Activated naive CD8-positive, alpha-beta T cell treated with anti-CD3 and anti-CD28 coated beads for 36 hours (primary cell): ENCODE data around the gene GAS2. TPM values are rescaled to one million over a fixed set of nuclear protein-coding genes. Genes with fewer than 3 reads are reported as not detected.

ENCODE experiments used
- DNase-seq: peaks from one replicate; pipeline ENCODE4 v3.0.0; 2021
- H3K27ac Mint-ChIP-seq: one replicate; pipeline ENCODE4 v1.8.0; 2022; ENCODE audit warnings: mild to moderate bottlenecking, moderate library complexity, mixed read lengths
- H3K27me3 Mint-ChIP-seq: one replicate; pipeline ENCODE4 v1.8.0; 2022; ENCODE audit warnings: mild to moderate bottlenecking, mixed read lengths
- H3K36me3 Mint-ChIP-seq: one replicate; pipeline ENCODE4 v1.8.0; 2021; ENCODE audit warnings: mild to moderate bottlenecking, mixed read lengths
- H3K4me1 Mint-ChIP-seq: one replicate; pipeline ENCODE4 v1.8.0; 2021; ENCODE audit warnings: mixed read lengths
- H3K4me3 Mint-ChIP-seq: one replicate; pipeline ENCODE4 v1.8.0; 2022; ENCODE audit warnings: mild to moderate bottlenecking, moderate library complexity, mixed read lengths
- H3K9me3 Mint-ChIP-seq: one replicate; pipeline ENCODE4 v1.8.0; 2022; ENCODE audit warnings: mixed read lengths
- total RNA-seq, 2 experiments: library from RNA; stranded (reverse); gene quantifications; one replicate each; pipeline ENCODE4 v1.2.3, GENCODE V29; 2021

The GAS2 gene
- total RNA-seq, 2 experiments from 2014 or later: 1.9 to 2.4 TPM

GRCh38 chr11:22780952-22781593 lies 114.7 kb downstream of the GAS2 start:
- Mint-ChIP-seq H3K4me3 (no peak overlapping the region), H3K36me3 (no peaks in the 10 kb centered on the region), H3K4me1 (peaks cover 7% of the 10 kb centered on the region), H3K27me3 (no peaks in the 10 kb centered on the region), H3K27ac (no peak overlapping the region), H3K9me3 (no peaks in the 10 kb centered on the region)
- DNase-seq: no peak

DNA sequence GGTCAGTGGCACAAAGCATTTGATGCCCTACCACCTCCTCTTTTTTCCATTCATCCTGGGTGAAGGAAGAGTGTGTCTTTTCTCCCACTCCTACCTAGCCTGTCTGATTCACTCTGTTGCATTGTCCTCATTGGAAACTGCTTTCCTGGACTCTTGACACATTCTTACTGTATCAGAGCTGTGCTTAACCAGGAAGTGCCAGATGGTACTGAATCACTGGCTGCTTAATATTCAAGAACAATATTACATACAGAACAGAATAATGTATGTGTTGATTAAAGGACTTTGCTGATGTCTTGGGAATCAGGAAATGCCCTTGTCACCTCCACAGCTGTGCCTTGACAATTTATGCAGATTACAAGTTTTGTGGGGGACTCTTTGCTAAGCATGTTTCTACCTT lies 118.8 kb downstream of the GAS2 start:
- H3K9me3 Mint-ChIP-seq: no peaks in the 10 kb centered on the region
- no peaks in the 10 kb centered on the region for H3K27me3 Mint-ChIP-seq
- no peak overlapping the region for H3K4me3 Mint-ChIP-seq
- DNase-seq: no peak
- H3K4me1 Mint-ChIP-seq: peaks cover 7% of the 10 kb centered on the region
- no peak overlapping the region for H3K27ac Mint-ChIP-seq
- H3K36me3 Mint-ChIP-seq: no peaks in the 10 kb centered on the region

DNA sequence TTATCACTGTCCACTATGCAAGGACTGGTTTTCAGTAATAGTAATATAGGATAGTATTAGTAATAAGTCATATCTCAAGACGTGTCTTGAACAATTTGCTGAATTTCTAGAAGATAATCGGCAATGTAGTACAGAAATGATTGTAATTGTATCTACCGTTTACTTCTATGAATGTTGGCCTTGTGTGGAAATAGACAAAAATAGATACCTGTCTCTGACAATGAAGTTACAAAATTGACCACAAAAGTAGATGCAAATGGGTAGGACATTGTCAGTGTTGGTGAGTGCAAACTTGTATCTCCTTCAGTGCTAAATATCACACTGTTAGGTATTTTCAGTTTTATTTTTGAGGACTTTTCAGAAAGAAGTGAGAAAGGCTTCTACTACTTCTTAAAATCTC lies 120.1 kb downstream of the GAS2 start:
- H3K27me3 Mint-ChIP-seq: no peaks in the 10 kb centered on the region
- no peak overlapping the region for H3K27ac Mint-ChIP-seq
- H3K4me1 Mint-ChIP-seq: no peaks in the 10 kb centered on the region

DNA sequence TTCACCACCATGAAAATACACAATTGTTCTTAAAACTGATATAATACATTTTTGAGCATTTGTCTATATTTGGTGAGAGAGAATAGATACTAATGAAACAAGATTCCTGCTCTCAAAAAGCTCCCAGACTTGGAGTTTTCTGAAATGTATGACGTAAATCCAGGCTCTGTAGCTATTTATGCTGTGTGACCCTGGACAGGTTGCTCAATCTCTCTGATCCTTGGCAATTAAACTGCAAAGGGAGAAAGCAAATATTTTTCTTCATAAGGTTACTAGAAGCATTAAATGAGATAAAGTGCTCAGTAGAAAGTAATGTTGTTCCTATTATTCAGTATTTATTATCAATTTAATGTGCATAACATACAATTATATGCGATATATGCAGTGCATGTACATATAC lies 120.6 kb downstream of the GAS2 start:
- no peak for DNase-seq
- Mint-ChIP-seq H3K27ac (no peak overlapping the region), H3K36me3 (no peaks in the 10 kb centered on the region), H3K4me1 (no peaks in the 10 kb centered on the region), H3K4me3 (no peak overlapping the region), H3K27me3 (no peaks in the 10 kb centered on the region), H3K9me3 (no peaks in the 10 kb centered on the region)

More for the DNA sequence above, 120.1 kb downstream of the GAS2 start:
- Mint-ChIP-seq H3K4me3 (no peak overlapping the region), H3K36me3 (no peaks in the 10 kb centered on the region), H3K9me3 (no peaks in the 10 kb centered on the region)
- DNase-seq: no peak

DNA sequence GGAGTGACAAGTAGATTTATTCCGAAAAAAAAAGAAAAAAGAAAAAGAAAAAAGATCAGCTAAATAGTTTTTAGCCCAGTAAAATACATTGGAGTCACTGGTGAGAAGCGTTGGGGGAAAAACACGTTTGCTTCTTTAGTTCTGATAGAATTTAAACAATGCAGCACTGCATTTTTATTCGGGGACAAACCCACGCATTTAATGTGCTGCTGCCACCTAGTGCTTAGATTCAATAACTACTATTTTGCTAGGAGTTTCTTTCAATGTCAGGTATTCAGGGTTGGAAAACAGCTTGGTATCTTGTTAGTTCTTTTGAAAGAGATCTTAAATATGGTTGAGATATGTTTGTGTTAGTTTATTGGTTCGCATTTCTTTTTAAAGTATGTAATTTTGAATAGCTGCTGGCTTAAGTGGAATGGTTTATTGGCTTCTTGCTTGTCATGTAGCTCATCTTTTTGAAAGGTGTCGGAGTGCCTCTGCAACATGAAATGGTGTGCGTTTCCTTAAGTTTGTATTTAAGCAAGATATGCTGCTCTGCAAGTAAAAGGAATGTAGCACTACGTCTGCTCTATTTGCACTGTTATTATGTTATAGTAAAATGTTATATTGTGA lies 121.2 kb downstream of the GAS2 start:
- Mint-ChIP-seq H3K36me3 (no peaks in the 10 kb centered on the region), H3K27me3 (no peaks in the 10 kb centered on the region), H3K27ac (no peak overlapping the region), H3K9me3 (no peaks in the 10 kb centered on the region), H3K4me3 (no peak overlapping the region), H3K4me1 (peaks cover 1% of the 10 kb centered on the region)
- no peak for DNase-seq

- Mint-ChIP-seq H3K36me3 (no peaks in the 10 kb centered on the region), H3K9me3 (no peaks in the 10 kb centered on the region)
- no peak for DNase-seq
Observed at GRCh38 chr11:22792497-22792896, 126.1 kb downstream of the GAS2 start.

DNA sequence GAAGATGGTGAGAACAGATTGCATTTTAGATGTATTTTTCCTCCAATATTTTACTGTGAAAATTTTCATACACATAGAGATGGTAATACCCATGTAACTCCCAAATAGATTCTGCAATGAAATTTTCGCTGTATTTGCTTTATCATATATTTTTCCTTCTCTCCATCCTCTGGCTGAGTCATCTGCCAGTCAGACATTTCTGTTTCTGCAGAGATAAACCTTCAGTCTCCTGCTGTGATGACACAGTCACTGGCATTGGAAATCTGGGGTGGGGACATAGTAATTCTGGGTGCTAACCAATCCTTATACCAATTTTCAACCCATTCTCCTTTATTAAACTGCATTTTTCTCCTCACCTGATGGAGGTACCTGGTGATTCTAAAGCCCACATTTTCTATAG lies 129.5 kb downstream of the GAS2 start:
- Mint-ChIP-seq H3K27ac (no peak overlapping the region), H3K9me3 (no peaks in the 10 kb centered on the region), H3K4me1 (peaks cover 2% of the 10 kb centered on the region), H3K4me3 (no peak overlapping the region), H3K27me3 (peaks cover 4% of the 10 kb centered on the region), H3K36me3 (no peaks in the 10 kb centered on the region)
- no peak for DNase-seq

More at GRCh38 chr11:22792497-22792896, 126.1 kb downstream of the GAS2 start:
- H3K27ac Mint-ChIP-seq: no peak overlapping the region
- peaks cover 2% of the 10 kb centered on the region for H3K4me1 Mint-ChIP-seq
- no peaks in the 10 kb centered on the region for H3K27me3 Mint-ChIP-seq
- no peak overlapping the region for H3K4me3 Mint-ChIP-seq

DNA sequence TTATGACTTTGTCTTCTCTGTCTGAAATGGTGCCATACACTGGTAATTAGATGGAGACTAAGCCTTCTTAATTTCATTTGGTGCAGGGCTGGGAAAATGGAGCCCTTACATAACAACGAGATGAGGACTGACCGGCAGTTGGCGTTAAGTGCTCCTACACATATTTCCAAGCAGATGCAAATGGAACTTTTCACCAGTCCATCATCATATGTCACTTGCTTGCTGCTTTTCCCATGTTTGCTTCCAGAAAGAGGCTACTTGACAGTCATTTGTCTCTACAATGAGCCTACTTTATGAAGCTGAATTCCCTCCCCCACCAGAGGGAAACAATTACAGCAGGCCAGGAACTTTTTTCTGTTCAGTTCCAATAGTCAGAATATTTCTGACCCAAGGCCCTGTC lies 130.6 kb downstream of the GAS2 start:
- no peak for DNase-seq
- Mint-ChIP-seq H3K36me3 (no peaks in the 10 kb centered on the region), H3K4me3 (no peak overlapping the region), H3K9me3 (no peaks in the 10 kb centered on the region), H3K27ac (no peak overlapping the region), H3K4me1 (peaks cover 2% of the 10 kb centered on the region), H3K27me3 (peaks cover 4% of the 10 kb centered on the region)

GRCh38 chr11:22798901-22799300 lies 132.5 kb downstream of the GAS2 start:
- no peak for DNase-seq
- no peaks in the 10 kb centered on the region for H3K4me1 Mint-ChIP-seq
- H3K27ac Mint-ChIP-seq: no peak overlapping the region
- H3K27me3 Mint-ChIP-seq: peaks cover 4% of the 10 kb centered on the region
- H3K4me3 Mint-ChIP-seq: no peak overlapping the region
- no peaks in the 10 kb centered on the region for H3K9me3 Mint-ChIP-seq
- H3K36me3 Mint-ChIP-seq: no peaks in the 10 kb centered on the region

DNA sequence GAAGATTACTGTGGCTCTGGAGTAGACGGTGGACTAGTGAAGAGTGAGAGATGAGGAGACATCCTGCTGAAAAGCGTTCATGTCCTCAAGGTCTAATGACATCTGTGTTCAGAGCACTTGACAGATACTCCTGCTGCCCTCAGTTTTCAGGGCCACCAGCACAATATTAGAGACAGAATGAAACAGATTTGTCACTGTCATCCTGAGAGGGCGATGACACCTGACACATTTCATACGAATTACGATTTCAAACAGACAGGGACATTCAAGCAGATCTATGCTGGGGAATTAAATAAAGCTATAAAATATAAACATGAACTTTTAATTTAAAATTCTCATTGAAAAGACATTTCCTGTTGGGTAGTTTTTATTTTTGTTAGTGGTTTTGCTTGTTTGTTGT lies 134.1 kb downstream of the GAS2 start:
- Mint-ChIP-seq H3K27me3 (peaks cover 4% of the 10 kb centered on the region), H3K27ac (no peak overlapping the region), H3K36me3 (no peaks in the 10 kb centered on the region), H3K4me1 (no peaks in the 10 kb centered on the region), H3K9me3 (no peaks in the 10 kb centered on the region), H3K4me3 (no peak overlapping the region)
- DNase-seq: no peak

- Mint-ChIP-seq H3K4me1 (no peaks in the 10 kb centered on the region), H3K4me3 (no peak overlapping the region), H3K27ac (no peak overlapping the region), H3K9me3 (no peaks in the 10 kb centered on the region), H3K27me3 (peaks cover 4% of the 10 kb centered on the region), H3K36me3 (no peaks in the 10 kb centered on the region)
- DNase-seq: no peak
Observed at GRCh38 chr11:22802861-22803260, 136.4 kb downstream of the GAS2 start.

- Mint-ChIP-seq H3K36me3 (peaks cover 11% of the 10 kb centered on the region), H3K4me1 (no peaks in the 10 kb centered on the region), H3K27ac (no peak overlapping the region), H3K4me3 (no peak overlapping the region), H3K27me3 (no peaks in the 10 kb centered on the region), H3K9me3 (peaks cover 10% of the 10 kb centered on the region)
- DNase-seq: no peak
Observed at GRCh38 chr11:22807391-22807790, 141.0 kb downstream of the GAS2 start.

DNA sequence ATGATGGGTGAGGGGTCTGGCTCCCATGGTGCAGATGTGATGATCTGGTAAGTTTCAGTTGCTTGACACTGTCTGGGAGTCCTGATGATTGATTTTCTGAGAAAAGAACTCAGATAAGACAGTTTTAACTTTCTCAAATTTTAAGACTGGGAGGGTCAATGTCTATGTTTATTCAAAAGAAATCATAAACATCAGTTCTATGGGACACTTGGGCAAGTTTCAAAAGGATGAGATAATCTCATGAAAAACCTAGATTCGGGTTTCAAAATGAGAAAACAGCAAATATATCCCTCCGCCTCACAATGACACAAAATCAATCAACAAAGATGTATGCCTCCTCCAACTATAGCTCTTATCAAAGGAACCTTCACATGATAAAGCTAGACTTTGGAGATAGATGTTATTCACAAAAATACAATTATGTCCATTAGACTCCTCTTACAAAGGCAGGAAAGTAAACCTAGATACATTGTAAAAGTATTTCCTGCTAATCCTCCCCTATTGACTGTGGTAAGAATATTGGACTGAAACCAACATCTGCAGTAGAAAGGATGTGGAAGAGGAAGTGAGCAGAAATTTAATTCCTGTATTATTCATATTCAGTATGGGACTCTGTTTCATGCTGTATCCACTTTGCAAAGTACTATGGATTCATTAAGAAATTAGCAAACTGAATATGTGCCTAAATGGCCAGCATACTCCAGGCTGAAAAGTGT lies 141.6 kb downstream of the GAS2 start:
- no peaks in the 10 kb centered on the region for H3K4me1 Mint-ChIP-seq
- peaks cover 11% of the 10 kb centered on the region for H3K36me3 Mint-ChIP-seq
- peaks cover 10% of the 10 kb centered on the region for H3K9me3 Mint-ChIP-seq

GRCh38 chr11:22808571-22809197 lies 142.3 kb downstream of the GAS2 start:
- peaks cover 12% of the 10 kb centered on the region for H3K36me3 Mint-ChIP-seq
- no peak overlapping the region for H3K4me3 Mint-ChIP-seq
- peaks cover 10% of the 10 kb centered on the region for H3K9me3 Mint-ChIP-seq
- DNase-seq: no peak
- no peak overlapping the region for H3K27ac Mint-ChIP-seq
- no peaks in the 10 kb centered on the region for H3K27me3 Mint-ChIP-seq
- no peaks in the 10 kb centered on the region for H3K4me1 Mint-ChIP-seq

More for the DNA sequence above, 141.6 kb downstream of the GAS2 start:
- no peaks in the 10 kb centered on the region for H3K27me3 Mint-ChIP-seq
- H3K4me3 Mint-ChIP-seq: no peak overlapping the region
- H3K27ac Mint-ChIP-seq: no peak overlapping the region
- DNase-seq: no peak

GRCh38 chr11:22809893-22810292 lies 143.5 kb downstream of the GAS2 start:
- H3K36me3 Mint-ChIP-seq: peaks cover 15% of the 10 kb centered on the region
- no peak overlapping the region for H3K4me3 Mint-ChIP-seq
- no peak for DNase-seq

More at GRCh38 chr11:22809893-22810292, 143.5 kb downstream of the GAS2 start:
- H3K9me3 Mint-ChIP-seq: peaks cover 10% of the 10 kb centered on the region
- no peaks in the 10 kb centered on the region for H3K4me1 Mint-ChIP-seq
- H3K27ac Mint-ChIP-seq: no peak overlapping the region
- H3K27me3 Mint-ChIP-seq: no peaks in the 10 kb centered on the region
